A673 (cell line): ENCODE measurements around the gene ZNF107. TPM values are rescaled to one million over a fixed set of nuclear protein-coding genes. Genes with fewer than 3 reads are reported as not detected.
"Not testable (repeated sequence)": the region's sequence is repeated elsewhere in the genome, so short reads cannot be mapped to it uniquely, and the experiment has no call there.

Experiments used
- BruUV-seq: library from RNA; stranded (reverse); fragments of 400-500 nt; replicated peaks from 2 replicates; lab custom pipeline; 2021; lab: Mats Ljungman, UMichigan
- CTCF ChIA-PET: fragments of 300-600 bp; sonication (Branson Sonifier 250); formaldehyde crosslinking; loops from one replicate; lab custom pipeline; 2022; ENCODE audit warnings: antibody characterized with exemption; lab: Charles Lee
- POLR2A ChIA-PET: fragments of 300-600 bp; sonication (Branson Sonifier 250); formaldehyde crosslinking; loops from one replicate; lab custom pipeline; 2022; ENCODE audit warnings: antibody characterized with exemption; ENCODE audit not compliant: low non-redundant PET; lab: Charles Lee
- DNase-seq: peaks from one replicate; pipeline ENCODE4 v3.0.0-alpha.2; 2015; ENCODE audit warnings: low spot score
- H3K27ac ChIP-seq: fragments of 200-600 bp; sonication (generic); 2 replicates; pipeline ENCODE4 v1.5.1; 2016; ENCODE audit warnings: mixed run types, low read depth, mild to moderate bottlenecking, mixed read lengths, antibody characterized with exemption, low read length; ENCODE audit not compliant: poor library complexity, severe bottlenecking
- H3K27me3 ChIP-seq: fragments of 200-600 bp; sonication (generic); replicated peaks from 2 replicates; pipeline ENCODE4 v1.6.1; 2017; ENCODE audit warnings: mixed run types, low read depth, mild to moderate bottlenecking, mixed read lengths, antibody characterized with exemption, low read length; ENCODE audit not compliant: insufficient read depth, poor library complexity
- H3K36me3 ChIP-seq: fragments of 200-600 bp; sonication (generic); 2 replicates; pipeline ENCODE4 v1.6.1; 2016; ENCODE audit warnings: mixed run types, mild to moderate bottlenecking, mixed read lengths, antibody characterized with exemption, low read length; ENCODE audit not compliant: insufficient read depth, poor library complexity, severe bottlenecking
- H3K4me1 ChIP-seq: fragments of 200-600 bp; sonication (generic); 2 replicates; pipeline ENCODE4 v1.6.1; 2017; ENCODE audit warnings: mixed run types, mild to moderate bottlenecking, mixed read lengths, antibody characterized with exemption, low read length; ENCODE audit not compliant: insufficient read depth, poor library complexity, severe bottlenecking
- H3K4me3 ChIP-seq: fragments of 200-600 bp; sonication (generic); 2 replicates; pipeline ENCODE4 v1.5.1; 2016; ENCODE audit warnings: low read depth, mixed run types, mild to moderate bottlenecking, mixed read lengths, low read length; ENCODE audit not compliant: poor library complexity, severe bottlenecking
- H3K9me3 ChIP-seq: fragments of 200-600 bp; sonication (generic); 2 replicates; pipeline ENCODE4 v1.6.1; 2016; ENCODE audit warnings: mixed run types, low read depth, mild to moderate bottlenecking, mixed read lengths, antibody characterized with exemption, low read length; ENCODE audit not compliant: poor library complexity, severe bottlenecking
- EZH2 ChIP-seq: fragments of 200-600 bp; sonication (generic); IDR thresholded peaks from 2 replicates; pipeline ENCODE4 v1.6.1; 2017; ENCODE audit warnings: borderline replicate concordance, low read depth, mild to moderate bottlenecking, mixed read lengths, antibody characterized with exemption, low read length; ENCODE audit not compliant: poor library complexity, severe bottlenecking
- intact Hi-C: fragments of 100-400 bp; cut with micrococcal nuclease; formaldehyde crosslinking; loops from one replicate; pipeline ENCODE4 v1.10.0; 2022; ENCODE audit not compliant: unreplicated experiment
- total RNA-seq: library from RNA; stranded (reverse); gene quantifications from 2 replicates; pipeline ENCODE4 v1.2.3, GENCODE V29; 2021
- TF ChIP-seq, protein P1 (sequence below): fragments of 300-800, 200-600 bp; sonication (generic); conservative IDR thresholded peaks from 2 replicates; pipeline ENCODE4 v1.5.1; 2017; ENCODE audit warnings: low read depth, mild to moderate bottlenecking, antibody characterized with exemption, low read length, moderate library complexity, mixed read lengths

The ZNF107 gene
- total RNA-seq, 1 experiment from 2014 or later: 8.3 TPM

- BruUV-seq: no TSS peak
- H3K9me3 ChIP-seq: no peaks in the 10 kb centered on the region
- ChIA-PET POLR2A (no interaction called here), CTCF (no interaction called here)
- no peaks in the 10 kb centered on the region for H3K27me3 ChIP-seq
- peaks cover 26% of the 10 kb centered on the region for H3K36me3 ChIP-seq
- no peak overlapping the region for H3K27ac ChIP-seq
- no peaks in the 10 kb centered on the region for H3K4me1 ChIP-seq
- no peak for TF ChIP-seq EZH2
- TF ChIP-seq, protein P1, sequence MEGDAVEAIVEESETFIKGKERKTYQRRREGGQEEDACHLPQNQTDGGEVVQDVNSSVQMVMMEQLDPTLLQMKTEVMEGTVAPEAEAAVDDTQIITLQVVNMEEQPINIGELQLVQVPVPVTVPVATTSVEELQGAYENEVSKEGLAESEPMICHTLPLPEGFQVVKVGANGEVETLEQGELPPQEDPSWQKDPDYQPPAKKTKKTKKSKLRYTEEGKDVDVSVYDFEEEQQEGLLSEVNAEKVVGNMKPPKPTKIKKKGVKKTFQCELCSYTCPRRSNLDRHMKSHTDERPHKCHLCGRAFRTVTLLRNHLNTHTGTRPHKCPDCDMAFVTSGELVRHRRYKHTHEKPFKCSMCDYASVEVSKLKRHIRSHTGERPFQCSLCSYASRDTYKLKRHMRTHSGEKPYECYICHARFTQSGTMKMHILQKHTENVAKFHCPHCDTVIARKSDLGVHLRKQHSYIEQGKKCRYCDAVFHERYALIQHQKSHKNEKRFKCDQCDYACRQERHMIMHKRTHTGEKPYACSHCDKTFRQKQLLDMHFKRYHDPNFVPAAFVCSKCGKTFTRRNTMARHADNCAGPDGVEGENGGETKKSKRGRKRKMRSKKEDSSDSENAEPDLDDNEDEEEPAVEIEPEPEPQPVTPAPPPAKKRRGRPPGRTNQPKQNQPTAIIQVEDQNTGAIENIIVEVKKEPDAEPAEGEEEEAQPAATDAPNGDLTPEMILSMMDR: no peak
- DNase-seq: no peak
- intact Hi-C loops: no loop called here
- no peak overlapping the region for H3K4me3 ChIP-seq
These were observed 23.1 kb downstream of the ZNF107 start for GRCh38 chr7:64688988-64689387.

DNA sequence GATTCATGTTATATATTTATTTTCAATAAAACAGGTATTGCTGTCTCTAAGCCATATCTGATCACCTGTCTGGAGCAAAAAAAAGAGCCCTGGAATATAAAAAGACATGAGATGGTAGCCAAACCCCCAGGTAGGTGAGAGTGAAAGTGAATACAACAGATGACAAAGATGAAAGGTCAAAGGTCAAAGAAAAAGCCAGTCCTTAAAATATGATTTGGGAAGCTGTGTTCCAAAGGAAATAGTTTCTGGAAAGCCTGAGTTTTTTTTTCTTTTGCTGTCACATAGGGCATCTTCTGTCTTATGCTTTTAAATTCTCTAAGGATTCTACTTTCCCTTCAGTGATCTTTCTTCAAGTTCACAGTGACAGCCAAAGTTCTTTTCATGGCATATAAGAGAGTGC is 25.9 kb downstream of the ZNF107 start:
- Histone ChIP-seq H3K27ac (no peak overlapping the region), H3K36me3 (peaks cover 24% of the 10 kb centered on the region), H3K4me1 (no peaks in the 10 kb centered on the region), H3K9me3 (no peaks in the 10 kb centered on the region), H3K4me3 (no peak overlapping the region), H3K27me3 (no peaks in the 10 kb centered on the region)
- POLR2A ChIA-PET: no interaction called here
- DNase-seq: no peak
- CTCF ChIA-PET: no interaction called here
- TF ChIP-seq, protein P1: no peak
- no peak for TF ChIP-seq EZH2
- intact Hi-C loops: no loop called here
- BruUV-seq: no TSS peak

DNA sequence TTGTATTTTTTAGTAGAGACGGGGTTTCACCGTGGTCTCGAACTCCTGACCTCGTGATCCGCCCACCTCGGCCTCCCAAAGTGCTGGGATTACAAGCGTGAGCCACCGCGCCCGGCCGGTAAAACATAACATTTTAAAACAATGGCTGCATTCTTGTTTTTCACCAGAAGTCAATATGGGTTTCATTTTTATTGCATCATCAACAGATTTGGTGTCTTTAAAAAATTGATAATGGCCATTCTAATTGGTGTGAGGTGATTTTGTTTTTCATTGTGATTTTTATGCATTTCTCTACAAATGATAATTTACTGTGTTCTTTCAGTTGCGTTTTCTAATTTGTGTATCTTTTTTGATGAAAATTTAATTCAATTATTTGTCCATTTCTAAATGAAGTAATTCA is 31.9 kb downstream of the ZNF107 start:
- CTCF ChIA-PET, H3K27ac ChIP-seq, H3K4me3 ChIP-seq, BruUV-seq, H3K27me3 ChIP-seq, intact Hi-C loops, POLR2A ChIA-PET, DNase-seq, H3K4me1 ChIP-seq: not testable (repeated sequence)
- Histone ChIP-seq H3K9me3 (peaks cover 19% of the 10 kb centered on the region), H3K36me3 (peaks cover 35% of the 10 kb centered on the region)

DNA sequence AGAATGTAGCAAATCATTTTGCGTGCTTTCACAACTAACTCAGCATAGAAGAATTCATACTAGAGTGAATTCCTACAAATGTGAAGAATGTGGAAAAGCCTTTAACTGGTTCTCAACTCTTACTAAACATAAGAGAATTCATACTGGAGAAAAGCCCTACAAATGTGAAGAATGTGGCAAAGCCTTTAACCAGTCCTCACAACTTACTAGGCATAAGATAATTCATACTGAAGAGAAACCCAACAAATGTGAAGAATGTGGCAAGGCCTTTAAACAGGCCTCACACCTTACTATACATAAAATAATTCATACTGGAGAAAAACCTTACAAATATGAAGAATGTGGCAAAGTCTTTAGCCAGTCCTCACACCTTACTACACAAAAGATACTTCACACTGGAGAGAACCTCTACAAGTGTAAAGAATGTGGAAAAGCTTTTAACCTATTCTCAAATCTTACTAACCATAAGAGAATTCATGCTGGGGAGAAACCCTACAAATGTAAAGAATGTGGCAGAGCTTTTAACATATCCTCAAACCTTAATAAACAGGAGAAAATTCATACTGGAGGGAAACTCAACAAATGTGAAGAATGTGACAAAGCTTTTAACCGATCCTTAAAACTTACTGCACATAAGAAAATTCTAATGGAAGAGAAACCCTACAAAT is 40.8 kb downstream of the ZNF107 start:
- no peak overlapping the region for H3K4me3 ChIP-seq
- no peak for TF ChIP-seq EZH2
- TF ChIP-seq, protein P1: no peak
- H3K27me3 ChIP-seq: no peaks in the 10 kb centered on the region
- no peak for DNase-seq
- BruUV-seq: no TSS peak
- intact Hi-C loops: no loop called here
- H3K36me3 ChIP-seq: peaks cover 10% of the 10 kb centered on the region
- ChIA-PET CTCF (no interaction called here), POLR2A (no interaction called here)
- H3K27ac ChIP-seq: no peak overlapping the region
- H3K9me3 ChIP-seq: peaks cover 89% of the 10 kb centered on the region
- H3K4me1 ChIP-seq: no peaks in the 10 kb centered on the region

DNA sequence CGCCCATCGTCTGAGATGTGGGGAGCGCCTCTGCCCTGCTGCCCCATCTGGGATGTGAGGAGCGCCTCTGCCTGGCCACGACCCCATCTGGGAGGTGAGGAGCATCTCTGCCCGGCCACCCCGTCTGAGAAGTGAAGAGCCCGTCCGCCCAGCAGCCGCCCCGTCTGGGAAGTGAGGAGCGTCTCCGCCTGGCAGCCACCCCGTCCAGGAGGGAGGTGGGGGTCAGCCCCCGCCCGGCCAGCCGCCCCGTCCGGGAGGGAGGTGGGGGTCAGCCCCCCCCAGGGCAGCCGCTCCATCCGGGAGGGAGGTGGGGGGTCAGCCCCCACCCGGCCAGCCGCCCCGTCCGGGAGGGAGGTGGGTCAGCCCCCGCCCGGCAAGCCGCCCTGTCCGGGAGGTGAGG is 52.0 kb downstream of the ZNF107 start:
- CTCF ChIA-PET, intact Hi-C loops, H3K4me1 ChIP-seq, POLR2A ChIA-PET, H3K27ac ChIP-seq, H3K36me3 ChIP-seq, H3K27me3 ChIP-seq, H3K4me3 ChIP-seq, BruUV-seq, DNase-seq: not testable (repeated sequence)
- peaks cover 25% of the 10 kb centered on the region for H3K9me3 ChIP-seq
